Measurements from ENCODE around the gene SMU1.
A peak's percentile ranks its signal among the peaks of the same experiment; 100 is the strongest.

Gene SMU1

DNA sequence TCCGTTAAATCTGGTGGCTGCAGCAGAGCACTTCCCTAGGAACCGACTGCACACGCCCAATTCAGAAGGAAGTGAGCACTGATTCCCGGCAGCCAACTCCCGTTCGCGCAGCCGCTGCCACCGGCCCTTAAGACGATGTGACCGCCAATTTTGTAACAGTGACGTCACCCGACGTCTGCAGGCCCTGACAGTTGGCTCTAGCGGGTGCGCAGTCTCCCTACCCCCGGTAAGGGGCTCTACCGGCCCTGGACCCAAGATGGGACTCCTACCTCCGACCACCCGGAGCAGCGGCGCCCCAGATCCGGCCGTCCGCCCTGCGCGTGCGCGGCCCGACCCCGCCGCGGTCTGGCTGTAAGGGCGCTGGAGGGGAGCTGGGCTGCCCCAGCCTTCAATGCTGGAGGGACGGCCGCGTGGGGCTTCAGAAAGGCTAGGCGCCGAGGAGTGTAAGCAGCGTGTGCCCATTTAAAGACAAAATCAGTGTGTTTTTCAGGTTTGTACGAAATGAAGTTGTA is 32.3 kb downstream of the SMU1 start:
- DNase-seq, result peak; percentile 82

DNA sequence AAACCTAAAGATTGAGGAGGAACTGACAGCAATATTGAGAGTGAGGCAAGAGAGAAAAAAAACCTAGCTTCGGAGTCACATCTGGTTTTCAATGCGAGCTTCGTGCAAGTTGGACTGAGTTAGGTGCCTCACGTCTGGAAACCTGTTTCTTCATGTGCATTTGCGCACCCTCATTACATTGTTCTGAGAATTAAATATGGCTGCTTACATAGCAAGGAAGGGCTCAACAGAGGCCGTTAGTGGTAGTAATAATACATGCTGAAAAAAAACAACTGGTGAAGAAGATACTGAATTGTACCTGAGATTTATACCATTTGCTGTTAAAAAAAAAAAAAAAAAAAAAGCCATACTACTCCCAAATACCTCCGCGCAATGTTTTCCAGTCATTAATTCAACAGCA is 32.8 kb downstream of the SMU1 start:
- no peak for DNase-seq

DNA sequence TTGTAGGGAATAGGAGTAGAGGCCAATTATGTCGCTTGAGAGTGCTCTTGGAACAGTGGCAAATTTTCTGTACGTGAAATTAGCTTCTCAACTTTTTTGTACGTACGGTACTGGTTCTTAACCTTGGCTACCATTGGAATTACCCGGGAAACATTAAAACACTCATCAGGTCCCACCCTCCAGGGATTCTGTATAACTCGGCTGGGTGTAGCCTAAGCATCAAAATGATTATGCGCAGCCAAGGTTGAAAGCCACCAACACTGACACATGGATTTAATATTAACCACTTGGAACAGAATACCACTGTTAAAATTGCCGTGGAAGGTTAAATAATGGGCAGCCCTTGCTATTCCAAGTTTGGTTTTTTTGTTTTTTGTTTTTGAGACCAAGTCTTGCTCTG is 34.0 kb downstream of the SMU1 start:
- no peak for DNase-seq

DNA sequence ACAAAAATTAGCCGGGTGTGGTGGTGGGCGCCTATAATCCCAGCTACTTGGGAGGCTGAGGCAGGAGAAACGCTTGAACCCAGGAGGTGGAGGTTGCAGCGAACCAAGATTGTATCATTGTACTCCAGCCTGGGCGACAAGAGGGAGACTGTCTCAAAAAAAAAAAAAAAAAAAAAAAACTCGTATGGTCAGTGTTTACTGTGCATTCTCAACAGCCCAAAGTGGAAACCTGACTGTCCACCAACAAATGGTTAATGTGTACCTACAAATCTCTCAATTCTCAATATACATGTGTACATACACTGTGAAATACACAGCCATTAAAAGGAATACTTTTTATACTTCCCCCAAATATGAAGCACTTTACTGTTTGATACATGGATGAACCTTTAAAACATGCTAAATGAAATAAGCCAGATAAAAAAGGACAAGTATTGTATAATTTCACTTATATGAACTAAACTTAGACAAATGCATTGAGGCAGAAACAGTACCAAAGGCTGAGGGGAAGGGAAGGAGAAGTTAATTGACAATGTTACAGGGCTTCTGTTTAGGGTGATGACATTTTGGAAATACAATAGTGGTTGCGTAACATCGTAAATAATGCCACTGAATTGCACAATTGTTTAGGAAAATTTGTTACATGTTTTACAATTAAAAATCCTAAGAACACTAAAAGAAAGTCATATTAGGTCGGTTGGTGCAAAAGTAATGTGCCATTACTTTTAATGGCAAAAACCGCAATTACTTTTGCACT is 34.9 kb downstream of the SMU1 start:
- DNase-seq, result no peak

GRCh38 chr9:33040792-33041431 is 35.6 kb downstream of the SMU1 start:
- DNase-seq, result no peak

- no peak for DNase-seq
Observed at GRCh38 chr9:33032865-33033264, 43.6 kb downstream of the SMU1 start.

GRCh38 chr9:33032292-33032691 is 44.2 kb downstream of the SMU1 start:
- DNase-seq, result no peak

DNA sequence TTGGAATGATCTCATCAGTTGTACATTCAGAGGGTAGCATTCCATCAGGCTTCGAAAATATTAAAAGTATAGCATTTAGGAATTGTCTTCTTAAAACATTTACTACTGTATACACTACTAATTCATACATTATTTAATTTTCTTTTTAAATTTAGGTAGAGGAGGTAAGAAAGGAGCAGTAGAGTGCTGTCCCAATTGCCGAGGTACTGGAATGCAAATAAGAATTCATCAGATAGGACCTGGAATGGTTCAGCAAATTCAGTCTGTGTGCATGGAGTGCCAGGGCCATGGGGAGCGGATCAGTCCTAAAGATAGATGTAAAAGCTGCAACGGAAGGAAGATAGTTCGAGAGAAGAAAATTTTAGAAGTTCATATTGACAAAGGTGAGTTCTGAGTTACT is 46.2 kb downstream of the SMU1 start:
- DNase-seq, result no peak

- DNase-seq, result no peak
Observed at GRCh38 chr9:33029231-33029786, 47.2 kb downstream of the SMU1 start.

- peak; percentile 83 for DNase-seq
Observed at GRCh38 chr9:33025572-33026342, 50.7 kb downstream of the SMU1 start.

DNA sequence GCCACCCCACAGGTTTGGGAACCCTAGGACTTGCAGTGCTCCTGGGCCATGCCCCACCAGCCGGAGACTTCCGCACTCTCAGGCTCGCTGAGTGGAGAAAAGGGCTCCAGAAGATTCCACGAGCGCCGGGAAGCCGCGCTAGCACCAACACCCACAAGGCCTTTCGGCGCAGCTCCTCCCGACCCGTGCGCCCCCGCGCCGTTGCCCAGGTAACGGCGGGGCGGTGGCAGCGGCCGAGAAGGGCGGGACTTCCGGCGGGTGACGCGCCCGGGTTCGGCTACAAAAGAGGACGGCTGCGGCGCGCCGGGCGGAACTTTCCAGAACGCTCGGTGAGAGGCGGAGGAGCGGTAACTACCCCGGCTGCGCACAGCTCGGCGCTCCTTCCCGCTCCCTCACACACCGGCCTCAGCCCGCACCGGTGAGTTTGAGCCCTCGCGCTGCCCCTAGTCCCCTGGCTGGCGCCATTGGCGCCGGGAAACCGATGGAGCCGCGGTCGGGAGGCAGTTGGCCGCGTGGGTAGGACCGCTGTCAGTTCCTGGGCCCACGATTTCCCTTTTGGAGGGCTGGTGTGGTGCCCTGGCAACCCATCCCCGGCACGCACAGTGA is 51.4 kb downstream of the SMU1 start, which contains the start of gene DNAJA1:
TSS of gene DNAJA1 (plus strand) at position 308 of the 606 bp plus-strand sequence. CDS start 1,212 bp downstream, outside the sequence.
- peak; percentile 97 for DNase-seq

- DNase-seq, result peak; percentile 25
Observed at GRCh38 chr9:33024126-33024965, 52.1 kb downstream of the SMU1 start.

DNA sequence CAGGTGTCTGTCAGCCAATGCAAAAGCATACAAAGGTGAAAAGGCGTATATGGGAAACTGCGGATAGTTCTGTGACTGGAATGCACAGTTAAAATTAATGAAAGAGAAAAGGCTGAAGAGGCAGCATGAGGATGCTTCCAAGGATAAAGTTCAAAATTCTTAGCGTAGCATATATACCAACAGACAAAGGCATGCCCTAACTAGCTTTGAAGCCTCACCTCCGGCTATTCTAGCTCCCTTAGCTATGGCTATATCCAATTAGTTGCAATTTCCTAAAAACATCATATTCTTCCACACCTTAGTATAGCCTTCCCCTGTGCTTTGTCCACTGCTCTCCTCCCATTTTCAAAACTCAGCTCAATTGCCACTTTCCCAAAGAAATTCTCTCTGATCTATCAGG is 52.8 kb downstream of the SMU1 start:
- DNase-seq, result no peak

DNA sequence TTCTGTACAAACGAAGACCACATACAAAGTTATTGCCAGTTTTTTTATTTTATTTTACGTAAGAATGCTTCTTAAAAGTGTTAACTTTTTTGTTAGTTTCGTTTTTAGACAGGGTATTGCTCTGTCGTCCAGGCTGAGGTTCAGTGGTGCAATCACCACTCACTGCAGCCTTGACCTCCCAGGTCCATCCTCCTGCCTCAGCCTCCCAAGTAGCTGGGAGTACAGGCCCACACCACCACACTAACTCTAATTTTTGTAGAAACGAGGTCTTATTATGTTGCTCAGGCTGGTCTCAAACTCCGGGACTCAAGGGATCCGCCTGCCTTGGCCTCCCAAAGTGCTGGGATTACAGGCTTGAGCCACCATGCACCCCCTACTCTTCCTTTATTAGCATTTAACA is 53.7 kb downstream of the SMU1 start:
- no peak for DNase-seq

DNA sequence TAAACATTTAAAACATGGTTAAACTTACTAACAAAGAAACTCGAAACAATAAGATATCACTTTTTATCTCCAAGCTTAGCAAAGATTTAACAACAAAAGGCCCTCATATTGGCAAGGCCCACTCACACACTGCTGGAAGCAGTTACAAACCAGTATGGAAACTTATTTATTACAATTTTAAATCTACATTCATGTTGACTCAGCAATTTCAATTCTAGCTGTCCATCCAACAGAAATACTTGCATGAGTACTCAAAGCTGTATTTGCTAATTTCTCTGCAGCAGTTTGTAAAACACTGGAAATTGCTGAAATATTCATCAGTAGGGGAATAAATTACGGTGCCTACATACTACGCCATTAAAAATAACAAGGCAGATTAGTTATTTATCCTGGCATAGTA is 54.2 kb downstream of the SMU1 start:
- no peak for DNase-seq

GRCh38 chr9:33019797-33020196 is 56.7 kb downstream of the SMU1 start:
- no peak for DNase-seq

GRCh38 chr9:33017283-33018041 is 59.0 kb downstream of the SMU1 start:
- DNase-seq, result no peak

DNA sequence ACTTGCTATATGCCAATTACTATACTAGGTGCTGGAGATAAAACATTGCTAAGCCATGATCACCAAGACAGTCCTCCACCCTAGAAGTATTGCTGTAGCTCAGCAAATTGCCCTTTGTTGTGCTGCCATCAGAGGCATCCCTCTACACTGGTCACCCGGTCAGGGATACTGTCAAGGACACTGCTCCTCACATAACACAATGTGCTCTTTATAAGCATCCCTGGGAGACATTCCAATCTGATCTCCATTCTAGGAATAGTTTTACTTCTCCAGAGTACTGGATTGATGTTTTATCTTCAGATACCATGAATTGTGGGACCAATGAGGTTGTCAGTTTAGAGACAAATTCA is 61.8 kb downstream of the SMU1 start:
- no peak for DNase-seq

DNA sequence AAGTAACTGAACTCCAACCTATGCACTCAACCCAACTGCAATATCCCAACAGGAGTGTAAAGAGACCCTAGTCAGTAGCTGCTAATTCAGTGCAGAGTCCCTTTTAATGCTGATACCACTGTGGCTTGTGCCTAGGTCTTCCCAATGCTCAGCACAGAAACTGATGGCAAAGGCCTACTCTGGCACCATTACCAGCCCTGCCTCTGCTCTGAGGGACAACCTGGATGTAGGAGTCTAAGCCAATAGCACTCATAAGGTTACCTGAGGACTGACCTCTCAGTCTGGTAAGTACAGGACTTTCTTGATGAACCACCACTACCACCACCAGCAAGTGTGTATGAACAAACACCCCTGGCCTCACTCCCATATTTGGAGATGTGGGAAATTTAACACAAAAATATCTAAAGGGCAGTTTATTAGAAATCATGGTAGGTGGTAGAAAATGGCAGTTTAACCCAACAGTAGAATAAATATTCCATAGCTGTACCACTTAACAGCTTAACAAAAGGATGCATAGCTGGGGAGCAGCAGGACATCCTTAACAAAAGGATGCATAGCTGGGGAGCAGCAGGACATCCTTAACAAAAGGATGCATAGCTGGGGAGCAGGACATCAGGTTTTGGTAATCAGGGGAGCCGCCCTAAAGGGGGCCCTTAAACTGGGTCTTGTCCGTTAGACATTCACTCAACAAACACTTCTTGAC is 62.4 kb downstream of the SMU1 start:
- no peak for DNase-seq

GRCh38 chr9:33012328-33013069 is 64.0 kb downstream of the SMU1 start:
- no peak for DNase-seq

Data from activated CD4-positive, alpha-beta T cell treated with anti-CD3 and anti-CD28 coated beads, Interleukin-2, Interleukin-6, amounts not matched to agents 100 ng/mL and 50 ng/mL, durations not matched to agents 16 hours and 8 hours (primary cell).